Gastrocnemius medialis (tissue), 4 donors: Measurements from ENCODE around the gene CNPPD1. TPM values are rescaled to one million over a fixed set of nuclear protein-coding genes. Genes with fewer than 3 reads are reported as not detected.

Source experiments
- ATAC-seq, 2 donors: fragments of 150-250 bp; one replicate each; pipeline ENCODE4 v1.9.1; 2016
- DNase-seq, 2 donors: peaks; one replicate each; pipeline ENCODE4 v3.0.0-alpha.2; 2019
- H3K27ac ChIP-seq, 4 donors: fragments of 200-600 bp; sonication (generic); 1 replicate in 1 of 4; 2 replicates in 3 of 4; pipeline ENCODE4 v1.5.1; 2016 to 2018; ENCODE audit warnings: mild to moderate bottlenecking in 2 of 4, moderate library complexity in 1 of 4
- H3K27me3 ChIP-seq, 3 donors: fragments of 200-600 bp; sonication (generic) in 2 of 3; 1 replicate in 1 of 3; 2 replicates in 2 of 3; pipeline versions ENCODE4 v1.5.1 to v1.6.0; 2016 to 2019; ENCODE audit warnings: mild to moderate bottlenecking in 1 of 3, moderate library complexity in 1 of 3
- H3K36me3 ChIP-seq, 2 donors: fragments of 200-600 bp; sonication (generic) in 1 of 2; one replicate each; pipeline ENCODE4 v1.5.1; 2017 to 2018
- H3K4me1 ChIP-seq, 2 donors: fragments of 200-600 bp; sonication (generic) in 1 of 2; one replicate each; pipeline ENCODE4 v1.5.1; 2016 to 2017; ENCODE audit warnings: mild to moderate bottlenecking in 2 of 2
- H3K4me3 ChIP-seq, 4 donors: fragments of 200-600 bp; sonication (generic) in 3 of 4; 1 replicate in 1 of 4; 2 replicates in 3 of 4; pipeline ENCODE4 v1.5.1; 2016 to 2019; ENCODE audit warnings: mild to moderate bottlenecking in 2 of 4
- H3K9me3 ChIP-seq, 3 donors: fragments of 200-600 bp; sonication (generic) in 2 of 3; 1 replicate in 1 of 3; 2 replicates in 2 of 3; pipeline ENCODE4 v1.5.1; 2016 to 2019
- POLR2A ChIP-seq, 2 donors: fragments of 450-650 bp; IDR thresholded peaks; one replicate each; pipeline ENCODE4 v1.6.1; 2017; ENCODE audit warnings: antibody characterized with exemption in 2 of 2, mild to moderate bottlenecking in 2 of 2, moderate library complexity in 2 of 2
- in situ Hi-C, 4 donors: fragments of 200-750 bp; cut with MboI; loops; one replicate each; pipeline versions ENCODE4 v1.15.0 to v1.8.0; 2017; ENCODE audit warnings: low sequenced_read_pairs in 4 of 4
- intact Hi-C: fragments of 100-400 bp; cut with DNase I; formaldehyde crosslinking; loops from one replicate; pipeline ENCODE4 v1.15.1; 2023; ENCODE audit warnings: low total_unique reads
- total RNA-seq, 4 donors: library from RNA; depleted of rRNA; stranded (reverse); fragments of >200 nt; gene quantifications; one replicate each; pipeline versions ENCODE4 v1.1.0 to v1.2.3, GENCODE V29; 2016
- TF ChIP-seq, protein P1 (sequence below), 5 experiments: fragments of 450-650 bp in 3 of 5; fragments of 200-600 bp in 2 of 5; sonication (generic) in 2 of 5; IDR thresholded peaks in 4 of 5; conservative IDR thresholded peaks in 1 of 5; 1 replicate in 4 of 5; 2 replicates in 1 of 5; pipeline ENCODE4 v1.5.1; 2016 to 2019; ENCODE audit warnings: antibody characterized with exemption in 5 of 5, mild to moderate bottlenecking in 3 of 5, moderate library complexity in 3 of 5

Gene CNPPD1
- total RNA-seq, 4 donors from 2014 or later: 53.5 to 114 (median 55.9) TPM

DNA sequence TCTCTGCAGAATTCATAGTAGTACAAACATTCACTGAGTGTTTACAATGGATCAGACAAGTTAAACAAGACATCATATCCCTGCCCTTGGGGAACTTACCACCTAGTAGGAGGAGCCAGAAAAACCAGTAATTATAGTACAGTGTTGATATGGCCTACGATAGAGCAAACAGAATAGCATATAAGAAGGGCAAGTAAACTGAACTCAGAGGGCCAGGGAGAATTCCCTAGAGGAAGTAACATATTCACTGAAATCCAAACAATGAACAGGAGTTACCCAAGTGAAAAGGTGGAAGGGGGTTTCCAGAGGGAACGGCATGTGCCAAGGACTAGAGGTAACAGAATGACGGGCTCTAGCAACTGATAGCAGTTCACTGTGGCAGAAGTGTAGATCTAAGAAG, 50.2 kb downstream of the CNPPD1 start:
- Histone ChIP-seq H3K4me1 (peaks cover 0 to 2% of the 10 kb centered on the region in 2 donors), H3K4me3 (no peak overlapping the region), H3K27me3 (no peaks in the 10 kb centered on the region), H3K27ac (no peak overlapping the region), H3K9me3 (no peaks in the 10 kb centered on the region), H3K36me3 (no peaks in the 10 kb centered on the region)
- intact Hi-C loops (no loop called here), in situ Hi-C loops (loop anchor here in 1 of 4 donors (10.0 kb wide), 1 partner anchor 62 kb away; the partner anchor contains the start of gene IHH)
- TF ChIP-seq, protein P1, sequence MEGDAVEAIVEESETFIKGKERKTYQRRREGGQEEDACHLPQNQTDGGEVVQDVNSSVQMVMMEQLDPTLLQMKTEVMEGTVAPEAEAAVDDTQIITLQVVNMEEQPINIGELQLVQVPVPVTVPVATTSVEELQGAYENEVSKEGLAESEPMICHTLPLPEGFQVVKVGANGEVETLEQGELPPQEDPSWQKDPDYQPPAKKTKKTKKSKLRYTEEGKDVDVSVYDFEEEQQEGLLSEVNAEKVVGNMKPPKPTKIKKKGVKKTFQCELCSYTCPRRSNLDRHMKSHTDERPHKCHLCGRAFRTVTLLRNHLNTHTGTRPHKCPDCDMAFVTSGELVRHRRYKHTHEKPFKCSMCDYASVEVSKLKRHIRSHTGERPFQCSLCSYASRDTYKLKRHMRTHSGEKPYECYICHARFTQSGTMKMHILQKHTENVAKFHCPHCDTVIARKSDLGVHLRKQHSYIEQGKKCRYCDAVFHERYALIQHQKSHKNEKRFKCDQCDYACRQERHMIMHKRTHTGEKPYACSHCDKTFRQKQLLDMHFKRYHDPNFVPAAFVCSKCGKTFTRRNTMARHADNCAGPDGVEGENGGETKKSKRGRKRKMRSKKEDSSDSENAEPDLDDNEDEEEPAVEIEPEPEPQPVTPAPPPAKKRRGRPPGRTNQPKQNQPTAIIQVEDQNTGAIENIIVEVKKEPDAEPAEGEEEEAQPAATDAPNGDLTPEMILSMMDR (IDR thresholded peaks at IDR 0.05 in 4 of 5, conservative IDR thresholded peaks at IDR 0.05 in 1 of 5): no peak
- no peak for TF ChIP-seq POLR2A (IDR thresholded peaks at IDR 0.05)
- DNase-seq (no peak), ATAC-seq (no peak)

- H3K4me3 ChIP-seq: no peak overlapping the region
- no peaks in the 10 kb centered on the region for H3K36me3 ChIP-seq
- in situ Hi-C loops (loop anchor here in 1 of 4 donors (10.0 kb wide), 1 partner anchor 61 kb away; the partner anchor contains the start of gene IHH), intact Hi-C loops (no loop called here)
- H3K27ac ChIP-seq: no peak overlapping the region
- no peaks in the 10 kb centered on the region for H3K27me3 ChIP-seq
- H3K4me1 ChIP-seq: peaks cover 0 to 2% of the 10 kb centered on the region in 2 donors
- no peak for ATAC-seq
- H3K9me3 ChIP-seq: no peaks in the 10 kb centered on the region
- no peak for DNase-seq
- TF ChIP-seq, protein P1 (IDR thresholded peaks at IDR 0.05 in 4 of 5, conservative IDR thresholded peaks at IDR 0.05 in 1 of 5): no peak
- TF ChIP-seq POLR2A (IDR thresholded peaks at IDR 0.05): no peak
These were observed 50.8 kb downstream of the CNPPD1 start for GRCh38 chr2:219125886-219126270.

DNA sequence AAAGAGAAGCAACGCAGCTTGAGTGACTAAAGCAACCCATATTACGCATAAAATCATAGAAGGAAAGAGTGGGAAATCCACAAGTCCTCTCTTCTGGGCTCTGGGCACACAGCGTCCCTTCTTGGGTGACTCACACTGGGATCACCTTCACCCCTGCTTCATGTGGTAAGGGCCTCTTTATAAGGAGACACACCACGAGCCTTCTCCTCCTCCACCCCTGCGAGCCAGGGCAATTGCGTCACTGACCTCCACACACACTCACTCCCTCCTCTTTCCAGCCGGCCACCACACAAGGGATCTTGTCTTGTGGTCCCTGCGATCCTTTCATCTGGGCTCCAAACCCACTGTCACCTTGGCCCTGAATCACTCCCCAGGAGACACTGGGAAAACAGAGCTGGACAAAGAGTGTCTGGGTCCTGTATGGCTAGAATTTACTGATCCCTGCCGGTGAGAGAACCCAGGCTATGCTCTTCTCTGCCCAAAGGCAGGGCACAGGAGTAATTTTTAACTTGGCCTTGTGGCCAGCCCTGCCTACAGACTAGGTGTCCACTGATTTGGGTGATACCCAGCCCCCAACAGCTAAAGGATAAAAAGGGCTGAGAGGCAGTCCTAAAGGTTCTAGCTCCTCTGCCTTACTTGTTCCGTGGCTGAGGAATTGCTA, 51.4 kb downstream of the CNPPD1 start:
- H3K27ac ChIP-seq: no peak overlapping the region
- H3K36me3 ChIP-seq: no peaks in the 10 kb centered on the region
- TF ChIP-seq, protein P1 (IDR thresholded peaks at IDR 0.05 in 4 of 5, conservative IDR thresholded peaks at IDR 0.05 in 1 of 5): no peak
- TF ChIP-seq POLR2A (IDR thresholded peaks at IDR 0.05): no peak
- intact Hi-C loops (no loop called here), in situ Hi-C loops (loop anchor here in 1 of 4 donors (10.0 kb wide), 1 partner anchor 61 kb away; the partner anchor contains the start of gene IHH)
- peaks cover 0 to 2% of the 10 kb centered on the region in 2 donors for H3K4me1 ChIP-seq
- ATAC-seq: peak; percentile 69 to 80
- no peak overlapping the region for H3K4me3 ChIP-seq
- no peaks in the 10 kb centered on the region for H3K27me3 ChIP-seq
- no peaks in the 10 kb centered on the region for H3K9me3 ChIP-seq
- peak; percentile 14 to 64 for DNase-seq

DNA sequence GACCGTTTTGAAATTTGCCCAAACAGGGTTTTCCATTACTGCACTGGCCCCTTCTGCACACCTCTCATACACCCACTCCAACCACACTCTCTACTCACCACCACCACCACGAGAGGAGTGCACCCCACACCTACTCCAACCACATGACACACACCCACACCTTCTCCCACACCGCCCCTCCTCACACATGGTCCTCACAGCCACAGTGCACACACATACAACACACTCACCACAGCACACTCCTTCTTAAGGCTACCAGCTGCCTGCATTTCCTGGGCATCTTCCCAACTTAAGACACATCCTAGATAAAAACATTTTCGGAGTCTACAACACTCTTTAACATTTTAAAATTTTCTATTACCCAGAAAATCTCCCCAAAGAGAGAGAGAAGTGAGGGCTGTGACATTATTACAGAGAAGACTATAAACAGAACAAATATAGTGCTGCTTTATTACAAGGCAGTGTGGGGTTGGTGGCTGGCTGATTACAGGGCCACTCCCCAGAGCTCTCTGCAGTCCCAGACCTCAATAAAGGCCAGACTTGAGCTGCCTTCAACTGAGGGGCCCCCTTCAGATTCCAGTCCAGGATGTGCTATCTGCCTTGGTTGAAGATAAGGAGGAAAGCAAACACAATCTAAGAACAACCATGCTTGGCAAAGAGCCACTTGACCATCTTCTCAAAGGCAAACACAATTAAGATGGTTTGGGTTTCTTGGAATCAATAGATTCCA, 52.2 kb downstream of the CNPPD1 start:
- no peaks in the 10 kb centered on the region for H3K36me3 ChIP-seq
- H3K4me3 ChIP-seq: no peak overlapping the region
- ATAC-seq (no peak), DNase-seq (no peak)
- H3K9me3 ChIP-seq: no peaks in the 10 kb centered on the region
- in situ Hi-C loops: loop anchor here in 1 of 4 donors (10.0 kb wide), 1 partner anchor 60 kb away; the partner anchor contains the start of gene IHH
- H3K27ac ChIP-seq: peak overlapping the region in 1 of 4 donors; percentile 1
- no peaks in the 10 kb centered on the region for H3K27me3 ChIP-seq
- intact Hi-C loops: no loop called here
- TF ChIP-seq, protein P1 (IDR thresholded peaks at IDR 0.05 in 4 of 5, conservative IDR thresholded peaks at IDR 0.05 in 1 of 5): no peak
- TF ChIP-seq POLR2A (IDR thresholded peaks at IDR 0.05): no peak
- H3K4me1 ChIP-seq: peaks cover 0 to 2% of the 10 kb centered on the region in 2 donors
